ENCODE measurements around the gene ISG20L2.
A peak's percentile ranks its signal among the peaks of the same experiment; 100 is the strongest.
"Not testable (repeated sequence)": the region's sequence is repeated elsewhere in the genome, so short reads cannot be mapped to it uniquely, and the experiment has no call there.

Gene ISG20L2

GRCh38 chr1:156765666-156766065 lies 37.1 kb upstream of the ISG20L2 start:
- H3K27ac Mint-ChIP-seq, result no peak overlapping the region
- no peak for DNase-seq
- peaks cover 32% of the 10 kb centered on the region for H3K4me1 Mint-ChIP-seq
- H3K36me3 Mint-ChIP-seq, result peaks cover 15% of the 10 kb centered on the region
- CTCF ChIA-PET, result interaction anchor here (0.7 to 9.6 kb wide), 4 partner anchors 14 to 116 kb away, joined by 3 to 95 read pairs (median 4); partner anchors contain the start of genes HDGF, ISG20L2 and METTL25B
- H3K9me3 Mint-ChIP-seq, result no peaks in the 10 kb centered on the region
- no peak overlapping the region for H3K4me3 Mint-ChIP-seq
- peaks cover 4% of the 10 kb centered on the region for H3K27me3 Mint-ChIP-seq

- not testable (repeated sequence) for H3K27me3 Mint-ChIP-seq, H3K27ac Mint-ChIP-seq, H3K4me3 Mint-ChIP-seq, DNase-seq, H3K9me3 Mint-ChIP-seq
- peaks cover 12% of the 10 kb centered on the region for H3K36me3 Mint-ChIP-seq
- peaks cover 27% of the 10 kb centered on the region for H3K4me1 Mint-ChIP-seq
- CTCF ChIA-PET, result interaction anchor here (1.0 to 9.6 kb wide), 2 partner anchors 13 to 38 kb away, joined by 3 to 95 read pairs; partner anchors contain the start of genes ISG20L2 and METTL25B
These were observed 36.6 kb upstream of the ISG20L2 start for GRCh38 chr1:156765136-156765535.

- Mint-ChIP-seq H3K9me3 (no peaks in the 10 kb centered on the region), H3K4me1 (peaks cover 3% of the 10 kb centered on the region), H3K36me3 (peaks cover 3% of the 10 kb centered on the region), H3K27ac (no peak overlapping the region), H3K27me3 (peaks cover 4% of the 10 kb centered on the region), H3K4me3 (no peak overlapping the region)
- DNase-seq, result no peak
- CTCF ChIA-PET, result interaction anchor here (2.8 kb wide), 1 partner anchor 35 kb away, joined by 11 read pairs; no protein-coding TSS in a partner anchor
These were observed 32.2 kb upstream of the ISG20L2 start for GRCh38 chr1:156760796-156761104.

- Mint-ChIP-seq H3K27me3 (peaks cover 4% of the 10 kb centered on the region), H3K4me3 (no peak overlapping the region), H3K36me3 (peaks cover 3% of the 10 kb centered on the region), H3K9me3 (no peaks in the 10 kb centered on the region), H3K27ac (no peak overlapping the region), H3K4me1 (peaks cover 2% of the 10 kb centered on the region)
- CTCF ChIA-PET, result interaction anchor here (2.8 kb wide), 1 partner anchor 34 kb away, joined by 11 read pairs; no protein-coding TSS in a partner anchor
- DNase-seq, result no peak
These were observed 31.7 kb upstream of the ISG20L2 start for GRCh38 chr1:156760092-156760795.

- not testable (repeated sequence) for H3K27ac Mint-ChIP-seq, DNase-seq, H3K27me3 Mint-ChIP-seq, H3K9me3 Mint-ChIP-seq, H3K4me3 Mint-ChIP-seq, H3K36me3 Mint-ChIP-seq
- H3K4me1 Mint-ChIP-seq, result peaks cover 20% of the 10 kb centered on the region
- CTCF ChIA-PET, result interaction anchor here (3.5 kb wide), 1 partner anchor 32 kb away, joined by 23 read pairs; no protein-coding TSS in a partner anchor
These were observed 29.1 kb upstream of the ISG20L2 start for GRCh38 chr1:156757572-156758253.

- no peaks in the 10 kb centered on the region for H3K27me3 Mint-ChIP-seq
- H3K36me3 Mint-ChIP-seq, result peaks cover 7% of the 10 kb centered on the region
- H3K4me3 Mint-ChIP-seq, result no peak overlapping the region
- CTCF ChIA-PET, result interaction anchor here (1.0 to 3.5 kb wide), 3 partner anchors 10 to 65 kb away, joined by 3 to 23 read pairs (median 3); no protein-coding TSS in a partner anchor
- no peak for DNase-seq
- peaks cover 25% of the 10 kb centered on the region for H3K4me1 Mint-ChIP-seq
- H3K9me3 Mint-ChIP-seq, result no peaks in the 10 kb centered on the region
- no peak overlapping the region for H3K27ac Mint-ChIP-seq
These were observed 27.8 kb upstream of the ISG20L2 start for GRCh38 chr1:156756355-156756754.

- Mint-ChIP-seq H3K27me3 (no peaks in the 10 kb centered on the region), H3K4me1 (peaks cover 25% of the 10 kb centered on the region), H3K27ac (no peak overlapping the region), H3K4me3 (no peak overlapping the region), H3K36me3 (peaks cover 7% of the 10 kb centered on the region), H3K9me3 (no peaks in the 10 kb centered on the region)
- CTCF ChIA-PET, result interaction anchor here (1.1 to 3.5 kb wide), 2 partner anchors 9 to 30 kb away, joined by 3 to 23 read pairs; no protein-coding TSS in a partner anchor
- no peak for DNase-seq
These were observed 27.0 kb upstream of the ISG20L2 start for GRCh38 chr1:156755527-156755950.

GRCh38 chr1:156754219-156754618 lies 25.7 kb upstream of the ISG20L2 start:
- Mint-ChIP-seq H3K4me3 (no peak overlapping the region), H3K9me3 (no peaks in the 10 kb centered on the region), H3K36me3 (peaks cover 16% of the 10 kb centered on the region), H3K27me3 (no peaks in the 10 kb centered on the region), H3K4me1 (peaks cover 36% of the 10 kb centered on the region), H3K27ac (no peak overlapping the region)
- no peak for DNase-seq
- CTCF ChIA-PET, result no interaction called here

- Mint-ChIP-seq H3K27me3 (no peaks in the 10 kb centered on the region), H3K4me3 (peak overlapping the region; percentile 91), H3K4me1 (peaks cover 48% of the 10 kb centered on the region), H3K9me3 (no peaks in the 10 kb centered on the region), H3K27ac (peak overlapping the region; percentile 92), H3K36me3 (peaks cover 24% of the 10 kb centered on the region)
- no peak for DNase-seq
- CTCF ChIA-PET, result interaction anchor here (0.7 to 4.3 kb wide), 5 partner anchors 12 to 64 kb away, joined by 3 to 40 read pairs (median 4); partner anchors contain the start of genes ISG20L2, METTL25B and PRCC
These were observed 24.4 kb upstream of the ISG20L2 start for GRCh38 chr1:156752843-156753482.

GRCh38 chr1:156751757-156752481 lies 23.4 kb upstream of the ISG20L2 start:
- Mint-ChIP-seq H3K4me1 (peaks cover 57% of the 10 kb centered on the region), H3K27ac (peak overlapping the region; percentile 92), H3K36me3 (peaks cover 26% of the 10 kb centered on the region)

GRCh38 chr1:156751451-156751756 lies 22.8 kb upstream of the ISG20L2 start, which contains the start of gene HDGF:
HDGF (minus strand) TSS chr1:156751675; CDS start chr1:156751429, 246 bp downstream.
- Mint-ChIP-seq H3K4me3 (peak within 1 kb of the TSS; percentile 94), H3K9me3 (no peaks in the 10 kb centered on the region), H3K27me3 (no peaks in the 10 kb centered on the region), H3K36me3 (peaks cover 27% of the 10 kb centered on the region), H3K27ac (peak within 1 kb of the TSS; percentile 92), H3K4me1 (peaks cover 62% of the 10 kb centered on the region)
- CTCF ChIA-PET, result interaction anchor here (1.0 to 4.3 kb wide), 4 partner anchors 14 to 138 kb away, joined by 4 to 40 read pairs (median 4); partner anchors contain the start of genes ISG20L2 and METTL25B
- no peak for DNase-seq

More at GRCh38 chr1:156751757-156752481, 23.4 kb upstream of the ISG20L2 start:
- no peaks in the 10 kb centered on the region for H3K9me3 Mint-ChIP-seq
- DNase-seq, result peak; percentile 99
- peak overlapping the region; percentile 91 for H3K4me3 Mint-ChIP-seq
- no peaks in the 10 kb centered on the region for H3K27me3 Mint-ChIP-seq
- CTCF ChIA-PET, result interaction anchor here (0.7 to 4.3 kb wide), 7 partner anchors 13 to 138 kb away, joined by 3 to 40 read pairs (median 4); partner anchors contain the start of genes ISG20L2, METTL25B and PRCC

- Mint-ChIP-seq H3K4me3 (peak overlapping the region; percentile 94), H3K9me3 (no peaks in the 10 kb centered on the region), H3K36me3 (peaks cover 29% of the 10 kb centered on the region), H3K27me3 (no peaks in the 10 kb centered on the region), H3K4me1 (peaks cover 67% of the 10 kb centered on the region), H3K27ac (peak overlapping the region; percentile 91)
- CTCF ChIA-PET, result interaction anchor here (1.0 to 4.3 kb wide), 4 partner anchors 15 to 139 kb away, joined by 4 to 40 read pairs (median 4); partner anchors contain the start of genes ISG20L2 and METTL25B
- peak; percentile 60 for DNase-seq
These were observed 22.3 kb upstream of the ISG20L2 start for GRCh38 chr1:156750711-156751450.
